Trophoblast cell (in vitro differentiated cells and primary cell): ENCODE results near the gene DNM3.
A peak's percentile ranks its signal among the peaks of the same experiment; 100 is the strongest.

Source experiments
- DNase-seq, 2 donors: peaks; one replicate each; pipeline ENCODE4 v3.0.0-alpha.2; 2016
- H2AFZ ChIP-seq: 2 replicates; pipeline ENCODE4 v1.6.1; 2013; ENCODE audit warnings: low read length, moderate library complexity, mild to moderate bottlenecking; ENCODE audit not compliant: insufficient read depth, poor library complexity
- H2AK5ac ChIP-seq: 2 replicates; pipeline ENCODE4 v1.6.1; 2013; ENCODE audit warnings: mild to moderate bottlenecking, low read length
- H2BK120ac ChIP-seq: 2 replicates; pipeline ENCODE4 v1.6.1; 2013; ENCODE audit warnings: low read length, mild to moderate bottlenecking, moderate library complexity; ENCODE audit not compliant: insufficient read depth, poor library complexity
- H2BK12ac ChIP-seq: 2 replicates; pipeline ENCODE4 v1.6.1; 2013; ENCODE audit warnings: mild to moderate bottlenecking, low read length, moderate library complexity
- H2BK5ac ChIP-seq: 2 replicates; pipeline ENCODE4 v1.6.1; 2013; ENCODE audit warnings: low read length, low read depth, moderate library complexity, mild to moderate bottlenecking; ENCODE audit not compliant: poor library complexity
- H3K14ac ChIP-seq: 2 replicates; pipeline ENCODE4 v1.6.1; 2013; ENCODE audit warnings: mild to moderate bottlenecking, low read length
- H3K18ac ChIP-seq: 2 replicates; pipeline ENCODE4 v1.6.1; 2013; ENCODE audit warnings: mild to moderate bottlenecking, low read length
- H3K23ac ChIP-seq: 2 replicates; pipeline ENCODE4 v1.6.1; 2013; ENCODE audit warnings: low read length
- H3K27ac ChIP-seq: 2 replicates; pipeline ENCODE4 v1.5.1; 2013; ENCODE audit warnings: low read depth, mild to moderate bottlenecking, inconsistent platforms, low read length, moderate library complexity
- H3K27me3 ChIP-seq: 2 replicates; pipeline ENCODE4 v1.6.1; 2013; ENCODE audit warnings: inconsistent platforms, mild to moderate bottlenecking, low read length, moderate library complexity; ENCODE audit not compliant: insufficient read depth
- H3K36me3 ChIP-seq, 2 experiments: 1 replicate in 1 of 2; 2 replicates in 1 of 2; pipeline ENCODE4 v1.6.1; 2013; ENCODE audit warnings: low read length in 2 of 2, mild to moderate bottlenecking in 2 of 2, moderate library complexity in 1 of 2; ENCODE audit not compliant: insufficient read depth in 2 of 2, control insufficient read depth in 1 of 2
- H3K4ac ChIP-seq: 2 replicates; pipeline ENCODE4 v1.6.1; 2013; ENCODE audit warnings: low read depth, mild to moderate bottlenecking, low read length, moderate library complexity
- H3K4me1 ChIP-seq, 2 experiments: 1 replicate in 1 of 2; 2 replicates in 1 of 2; pipeline ENCODE4 v1.6.1; 2013; ENCODE audit warnings: low read length in 2 of 2, mild to moderate bottlenecking in 2 of 2, moderate library complexity in 1 of 2; ENCODE audit not compliant: insufficient read depth in 2 of 2, control insufficient read depth in 1 of 2
- H3K4me2 ChIP-seq: 2 replicates; pipeline ENCODE4 v1.6.1; 2013; ENCODE audit warnings: inconsistent platforms, mild to moderate bottlenecking, low read length, moderate library complexity
- H3K4me3 ChIP-seq: 2 replicates; pipeline ENCODE4 v1.5.1; 2013; ENCODE audit warnings: mild to moderate bottlenecking, low read depth, low read length, inconsistent platforms
- H3K79me1 ChIP-seq: one replicate; pipeline ENCODE4 v1.6.1; 2013; ENCODE audit warnings: low read length
- H3K79me2 ChIP-seq: 2 replicates; pipeline ENCODE4 v1.6.1; 2013; ENCODE audit warnings: low read length, mild to moderate bottlenecking; ENCODE audit not compliant: control insufficient read depth, insufficient read depth, poor library complexity
- H3K9ac ChIP-seq: 2 replicates; pipeline ENCODE4 v1.6.1; 2013; ENCODE audit warnings: mild to moderate bottlenecking, low read length
- H3K9me3 ChIP-seq: 2 replicates; pipeline ENCODE4 v1.6.1; 2013; ENCODE audit warnings: low read depth, mild to moderate bottlenecking, control low read depth, inconsistent platforms, low read length; ENCODE audit not compliant: insufficient read depth
- H4K12ac ChIP-seq: 2 replicates; pipeline ENCODE4 v1.6.1; 2013; ENCODE audit warnings: low read depth, mild to moderate bottlenecking, low read length, moderate library complexity
- H4K8ac ChIP-seq: 2 replicates; pipeline ENCODE4 v1.6.1; 2013; ENCODE audit warnings: low read depth, mild to moderate bottlenecking, low read length, moderate library complexity
- H4K91ac ChIP-seq: one replicate; pipeline ENCODE4 v1.6.1; 2013; ENCODE audit warnings: low read depth, mild to moderate bottlenecking, low read length, moderate library complexity
- WGBS: extraction: QIAGEN DNeasy Blood & Tissue Kit; methylation state at CpG from one replicate; pipeline ENCODE4 v1.1.7; 2013; ENCODE audit warnings: missing lambda C conversion rate; ENCODE audit not compliant: insufficient read length, insufficient coverage; ENCODE audit errors: extremely low coverage; 5-methylcytosine and 5-hydroxymethylcytosine counted together

DNM3 gene

DNA sequence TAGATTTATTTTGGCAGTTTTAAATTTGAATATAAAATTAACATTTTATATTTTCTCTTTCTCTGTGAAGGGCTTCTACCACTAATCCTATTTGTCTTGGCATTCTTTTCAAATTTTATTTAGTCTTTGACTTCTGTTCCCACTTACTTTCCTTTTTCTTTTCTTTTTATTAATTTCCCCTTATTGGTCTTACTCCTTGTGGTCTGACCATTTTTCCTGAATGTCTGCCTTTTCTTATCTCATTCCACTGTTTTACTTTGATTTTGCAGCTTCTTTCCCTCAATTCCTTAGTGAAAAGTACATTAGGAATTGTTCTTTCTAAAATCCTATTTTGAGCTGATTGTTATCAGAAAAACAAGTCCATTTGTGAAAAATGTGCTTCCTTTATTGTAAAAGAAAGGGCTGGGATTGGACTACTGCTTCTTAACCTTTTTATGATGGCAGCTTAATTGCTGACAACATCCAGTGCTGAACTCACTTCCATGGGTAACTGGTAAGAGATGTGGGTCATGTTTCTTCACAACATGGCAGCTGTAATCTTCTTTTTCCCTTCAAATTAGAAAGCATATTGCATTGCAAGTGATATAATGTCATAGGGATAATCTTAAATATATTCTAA lies 284.6 kb downstream of the DNM3 start:
- no peak overlapping the region for H2BK12ac ChIP-seq
- no peak for DNase-seq
- H2BK5ac ChIP-seq = no peak overlapping the region
- H3K9ac ChIP-seq = no peak overlapping the region
- H3K4me3 ChIP-seq = no peak overlapping the region
- no peak overlapping the region for H3K4ac ChIP-seq
- H3K9me3 ChIP-seq = no peaks in the 10 kb centered on the region
- H3K4me1 ChIP-seq = no peaks in the 10 kb centered on the region
- H3K4me2 ChIP-seq = no peak overlapping the region
- H3K18ac ChIP-seq = no peak overlapping the region
- no peaks in the 10 kb centered on the region for H3K79me2 ChIP-seq
- no peak overlapping the region for H2BK120ac ChIP-seq
- no peak overlapping the region for H4K8ac ChIP-seq
- no peak overlapping the region for H3K14ac ChIP-seq
- H2AFZ ChIP-seq = no peak overlapping the region
- H3K79me1 ChIP-seq = peaks cover 7% of the 10 kb centered on the region
- no peaks in the 10 kb centered on the region for H3K27me3 ChIP-seq
- H4K91ac ChIP-seq = no peak overlapping the region
- no peak overlapping the region for H3K27ac ChIP-seq
- H4K12ac ChIP-seq = no peak overlapping the region
- H3K36me3 ChIP-seq = no peaks in the 10 kb centered on the region
- H2AK5ac ChIP-seq = no peak overlapping the region
- H3K23ac ChIP-seq = no peak overlapping the region

DNA sequence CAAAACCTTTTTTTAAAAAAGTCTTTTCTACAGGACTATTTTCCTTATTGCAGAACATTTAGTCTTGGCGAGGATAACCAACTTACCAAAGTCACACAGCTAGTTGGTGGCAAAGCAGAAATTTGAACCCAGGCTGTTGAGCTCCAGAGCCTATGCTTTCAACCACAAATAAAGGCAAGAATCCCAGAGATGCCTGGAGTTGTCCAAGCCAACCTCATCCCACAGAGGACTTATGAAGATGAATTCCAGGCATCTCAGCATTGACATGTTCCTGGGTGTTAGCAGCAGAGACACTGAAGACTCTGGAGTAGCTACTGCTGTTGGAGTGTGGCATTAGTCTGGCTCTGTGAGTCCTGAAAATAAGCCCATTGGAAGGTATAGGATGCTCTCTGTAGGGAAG lies 291.5 kb downstream of the DNM3 start:
- no peak overlapping the region for H2BK120ac ChIP-seq
- no peak overlapping the region for H3K4me3 ChIP-seq
- H2BK12ac ChIP-seq = no peak overlapping the region
- H2AFZ ChIP-seq = no peak overlapping the region
- H3K9me3 ChIP-seq = no peaks in the 10 kb centered on the region
- H3K79me2 ChIP-seq = no peaks in the 10 kb centered on the region
- H3K4ac ChIP-seq = no peak overlapping the region
- no peak overlapping the region for H4K12ac ChIP-seq
- no peaks in the 10 kb centered on the region for H3K27me3 ChIP-seq
- H3K4me1 ChIP-seq = no peaks in the 10 kb centered on the region
- H3K27ac ChIP-seq = no peak overlapping the region
- WGBS = no CpG with 5 or more reads among the region's 1 CpG
- no peak overlapping the region for H4K91ac ChIP-seq
- no peaks in the 10 kb centered on the region for H3K79me1 ChIP-seq
- H2BK5ac ChIP-seq = no peak overlapping the region
- H3K9ac ChIP-seq = no peak overlapping the region
- no peak overlapping the region for H2AK5ac ChIP-seq
- H3K18ac ChIP-seq = no peak overlapping the region
- H4K8ac ChIP-seq = peak overlapping the region; percentile 4
- H3K4me2 ChIP-seq = no peak overlapping the region
- H3K14ac ChIP-seq = no peak overlapping the region
- H3K36me3 ChIP-seq = no peaks in the 10 kb centered on the region
- DNase-seq = no peak
- H3K23ac ChIP-seq = no peak overlapping the region

DNA sequence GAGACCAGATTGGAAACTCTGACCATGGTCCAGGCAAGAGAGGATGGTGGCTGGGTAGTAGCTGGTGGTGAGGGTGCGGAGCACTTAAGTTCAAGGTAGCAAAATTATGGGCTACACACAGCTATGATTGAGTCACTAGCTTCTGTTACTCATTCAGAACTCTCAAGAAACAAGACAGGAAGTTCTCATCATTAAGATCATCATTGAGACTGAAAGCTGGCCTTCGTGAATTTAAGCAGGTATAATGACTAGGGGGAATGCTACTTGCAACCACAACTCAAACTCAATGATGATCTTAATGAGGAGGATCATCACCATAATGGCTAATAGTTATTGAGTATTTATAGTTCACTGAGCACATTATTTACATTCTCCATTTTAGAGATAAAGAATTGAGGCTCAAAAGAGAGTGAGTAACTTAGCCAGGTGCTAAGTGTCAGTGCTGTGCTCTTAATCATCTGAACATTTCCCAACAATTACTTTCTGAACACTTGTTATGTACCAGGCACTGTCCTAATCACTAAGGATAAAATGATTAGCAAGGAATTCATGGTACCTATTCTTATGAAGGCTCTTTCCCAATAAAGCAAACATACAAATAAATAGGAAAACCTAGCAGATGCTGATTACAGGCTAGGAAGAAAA lies 292.9 kb downstream of the DNM3 start:
- H3K79me2 ChIP-seq = no peaks in the 10 kb centered on the region

DNA sequence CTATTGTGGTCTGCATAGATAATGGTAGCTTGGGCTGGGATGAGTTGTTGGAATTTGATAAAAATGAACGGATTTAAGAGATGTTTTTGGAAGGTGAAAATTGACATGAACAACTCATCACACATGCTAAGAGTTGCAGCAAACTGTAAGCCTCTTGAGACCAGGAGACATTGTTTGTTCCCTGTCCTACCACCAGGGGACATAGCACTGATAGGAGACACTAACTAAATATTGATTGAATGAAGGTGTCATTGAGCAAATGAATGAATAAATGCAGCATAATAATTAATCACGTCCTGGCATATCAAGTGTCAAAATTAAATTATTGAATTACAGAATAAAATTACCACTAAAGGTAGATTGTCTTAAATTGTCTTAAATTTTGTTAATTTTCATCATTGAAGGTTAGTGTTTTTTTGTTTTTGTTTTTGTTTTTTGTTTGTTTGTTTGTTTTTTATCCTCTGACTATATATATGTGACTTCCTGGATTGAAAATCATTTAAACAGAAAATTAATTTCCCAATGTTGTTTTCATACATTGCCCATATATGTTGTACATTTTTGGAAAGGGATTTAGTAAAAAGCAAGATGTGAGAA lies 293.9 kb downstream of the DNM3 start:
- Histone ChIP-seq H3K23ac (no peak overlapping the region), H4K8ac (no peak overlapping the region), H2BK12ac (no peak overlapping the region), H2BK120ac (no peak overlapping the region), H3K4me2 (no peak overlapping the region), H3K9me3 (no peaks in the 10 kb centered on the region), H3K9ac (no peak overlapping the region), H2AFZ (no peak overlapping the region), H3K4ac (no peak overlapping the region), H3K27ac (no peak overlapping the region), H3K4me1 (no peaks in the 10 kb centered on the region), H2BK5ac (no peak overlapping the region), H3K36me3 (no peaks in the 10 kb centered on the region), H4K12ac (no peak overlapping the region), H3K79me2 (no peaks in the 10 kb centered on the region), H4K91ac (no peak overlapping the region), H2AK5ac (no peak overlapping the region), H3K79me1 (no peaks in the 10 kb centered on the region), H3K27me3 (no peaks in the 10 kb centered on the region), H3K4me3 (no peak overlapping the region), H3K18ac (no peak overlapping the region), H3K14ac (no peak overlapping the region)
- DNase-seq = peak in 1 of 2 donors; percentile 38
- 100% methylated on average over 1 of the region's 2 CpGs for WGBS

More for the DNA sequence above, 292.9 kb downstream of the DNM3 start:
- H2AK5ac ChIP-seq = no peak overlapping the region
- no peak overlapping the region for H3K23ac ChIP-seq
- H3K9ac ChIP-seq = no peak overlapping the region
- H3K27ac ChIP-seq = no peak overlapping the region
- WGBS = no CpG with 5 or more reads among the region's 2 CpGs
- H2BK120ac ChIP-seq = no peak overlapping the region
- H4K12ac ChIP-seq = no peak overlapping the region
- H3K18ac ChIP-seq = no peak overlapping the region
- no peak overlapping the region for H3K4me3 ChIP-seq
- no peak for DNase-seq
- no peaks in the 10 kb centered on the region for H3K9me3 ChIP-seq
- H4K91ac ChIP-seq = no peak overlapping the region
- H3K4me2 ChIP-seq = no peak overlapping the region
- no peaks in the 10 kb centered on the region for H3K36me3 ChIP-seq
- no peak overlapping the region for H2BK12ac ChIP-seq
- no peak overlapping the region for H2AFZ ChIP-seq
- no peak overlapping the region for H2BK5ac ChIP-seq
- no peaks in the 10 kb centered on the region for H3K79me1 ChIP-seq
- H3K27me3 ChIP-seq = no peaks in the 10 kb centered on the region
- no peak overlapping the region for H3K14ac ChIP-seq
- H3K4me1 ChIP-seq = no peaks in the 10 kb centered on the region
- no peak overlapping the region for H4K8ac ChIP-seq
- H3K4ac ChIP-seq = no peak overlapping the region
